Dermis blood vessel endothelial cell (primary cell): ENCODE measurements around the gene ATP6V1G1. TPM values are rescaled to one million over a fixed set of nuclear protein-coding genes. Genes with fewer than 3 reads are reported as not detected.

ENCODE experiments used
- total RNA-seq: library from RNA; depleted of rRNA; stranded (reverse); fragments of >200 nt; gene quantifications from 2 replicates; pipeline ENCODE4 v1.2.3, GENCODE V29; 2014

Gene ATP6V1G1
- total RNA-seq, 1 donor from 2014 or later, result 176 TPM

Other genes starting within 250 kb of the ATP6V1G1 start
- gene AKNA, start 199.8 kb upstream of the ATP6V1G1 start, total RNA-seq, result 2.0 and 3.6 TPM in 2 replicates
- gene WHRN, start 82.3 kb upstream of the ATP6V1G1 start, total RNA-seq, result 0.09 and 0.17 TPM in 2 replicates
- gene TMEM268, start 23.5 kb downstream of the ATP6V1G1 start, total RNA-seq, result 2.5 and 3.9 TPM in 2 replicates
- not detected in 2 replicates for gene TEX53, start 70.0 kb downstream of the ATP6V1G1 start, total RNA-seq
- gene TEX48, start 94.4 kb downstream of the ATP6V1G1 start, total RNA-seq, result not detected in 2 replicates
- gene TNFSF15, start 218.3 kb downstream of the ATP6V1G1 start, total RNA-seq, result 2.0 and 5.4 TPM in 2 replicates